Measurements from ENCODE around the gene PITHD1. TPM values are rescaled to one million over a fixed set of nuclear protein-coding genes. Genes with fewer than 3 reads are reported as not detected.

Gene PITHD1
- total and polyA plus RNA-seq, 10 of the 15 experiments (the other 5 are each of a cell fraction or from before 2014, with no cell fraction given): 23.7 to 82.2 (median 67.0) TPM

- DNase-seq (ENCODE audit: low read depth, low spot score) (no peak), ATAC-seq (no peak), FAIRE-seq (no peak)
- RAD21 ChIA-PET (ENCODE audit: unreplicated experiment): interaction anchor here (0.6 to 1.2 kb wide), 2 partner anchors 10 to 56 kb away, joined by 3 read pairs; no protein-coding TSS in a partner anchor
- H3K9ac ChIP-seq (ENCODE audit: control insufficient read depth, insufficient read depth, low read length): no peak overlapping the region
- intact Hi-C loops (cut with micrococcal nuclease; ENCODE audit: unreplicated experiment) (no loop called here), in situ Hi-C loops (cut with MboI) (no loop called here)
- SMC1A ChIA-PET (ENCODE audit: uncharacterized antibody, unreplicated experiment): interaction anchor here (0.8 to 1.2 kb wide), 2 partner anchors 11 to 36 kb away, joined by 3 read pairs; no protein-coding TSS in a partner anchor
- H3K79me2 ChIP-seq (ENCODE audit: control insufficient read depth, insufficient read depth, low read length): no peaks in the 10 kb centered on the region; the same call in 1 of the 2 replicates
- H3K4me3 ChIP-seq: no peak overlapping the region
- no peaks in the 10 kb centered on the region for H3K9me3 ChIP-seq (replicated peaks; ENCODE audit: control insufficient read depth, insufficient read depth, low read length)
- no peaks in the 10 kb centered on the region for H3K4me1 ChIP-seq (ENCODE audit: control insufficient read depth, insufficient read depth, low read length)
- H3K27ac ChIP-seq (ENCODE audit: control insufficient read depth, insufficient read depth): no peak overlapping the region
- H3K27me3 ChIP-seq (replicated peaks in 1 of 2; ENCODE audit: control insufficient read depth in 2 of 2, insufficient read depth in 2 of 2, low read length in 1 of 2): no peaks in the 10 kb centered on the region
- 90% methylated on average over 1 of the region's 1 CpG for WGBS (ENCODE audit: insufficient coverage, insufficient replicate concordance, low lambda C conversion rate, missing lambda C conversion rate)
- CTCF ChIA-PET: interaction anchor here (0.6 kb wide), 2 partner anchors 54 to 214 kb away, joined by 3 read pairs; no protein-coding TSS in a partner anchor
- H2AFZ ChIP-seq (ENCODE audit: control insufficient read depth, low read depth, low read length): no peak overlapping the region
- peaks cover 40 to 62% of the 10 kb centered on the region in 2 experiments for H3K36me3 ChIP-seq (ENCODE audit: control insufficient read depth in 2 of 2, insufficient read depth in 2 of 2, low read length in 1 of 2)
- BruUV-seq (replicated peaks): no TSS peak
- no peak overlapping the region for H3K4me2 ChIP-seq (ENCODE audit: control insufficient read depth, insufficient read depth)
- H4K20me1 ChIP-seq (ENCODE audit: control insufficient read depth, insufficient read depth): peaks cover 2% of the 10 kb centered on the region; the same call in 1 of the 2 replicates
- POLR2A ChIA-PET: interaction anchor here (0.6 to 0.7 kb wide), 2 partner anchors 27 to 245 kb away, joined by 3 to 5 read pairs; no protein-coding TSS in a partner anchor
- no peak for TF ChIP-seq CHD2 (IDR thresholded peaks at IDR 0.05; ENCODE audit: borderline replicate concordance, low read depth, low read length)
- no peak for TF ChIP-seq STAT3 (IDR thresholded peaks at IDR 0.05; ENCODE audit: low read depth, low read length)
- no peak for TF ChIP-seq CEBPZ (IDR thresholded peaks at IDR 0.05; ENCODE audit: low read depth, low read length)
- no peak for TF ChIP-seq MTA2 (IDR thresholded peaks at IDR 0.05; ENCODE audit: low read depth)
- no peak for TF ChIP-seq PRDM15 (CRISPR knock-in tag; IDR thresholded peaks at IDR 0.05)
- TF ChIP-seq KAT2A (conservative IDR thresholded peaks at IDR 0.05; ENCODE audit: control insufficient read depth, low read depth, low read length): no peak
- no peak for TF ChIP-seq BMI1 (IDR thresholded peaks at IDR 0.05; ENCODE audit: borderline replicate concordance)
- TF ChIP-seq CUX1 (IDR thresholded peaks at IDR 0.05; ENCODE audit: insufficient replicate concordance, low read depth, low read length): no peak
- no peak for TF ChIP-seq ATF7 (IDR thresholded peaks at IDR 0.05; ENCODE audit: low read depth)
- no peak for TF ChIP-seq BRCA1 (IDR thresholded peaks at IDR 0.05; ENCODE audit: low read depth, low read length)
- TF ChIP-seq BACH1 (IDR thresholded peaks at IDR 0.05; ENCODE audit: borderline replicate concordance): no peak
- TF ChIP-seq SIN3A (IDR thresholded peaks at IDR 0.05; ENCODE audit: low read depth, low read length): no peak
Observed at GRCh38 chr1:23757812-23758211, 20.4 kb upstream of the PITHD1 start.

Data from GM12878 (cell line).